IMR-90 (cell line): ENCODE results near the gene HOXD3. TPM values are rescaled to one million over a fixed set of nuclear protein-coding genes. Genes with fewer than 3 reads are reported as not detected.

Experiments
- ATAC-seq: fragments of 200-7000 bp; cut with Tn5 transposase; 2 replicates; pipeline ENCODE4 v1.9.1; 2020; ENCODE audit warnings: low read depth, mild to moderate bottlenecking, moderate library complexity
- BruUV-seq: library from RNA; stranded (reverse); fragments of 400-500 nt; replicated peaks from 2 replicates; lab custom pipeline; 2021; lab: Mats Ljungman, UMichigan
- CTCF ChIA-PET: fragments of 300-600 bp; formaldehyde crosslinking; extraction: SDS; loops from one replicate; lab custom pipeline; 2021; ENCODE audit warnings: antibody characterized with exemption; lab: Yijun Ruan, JAX
- POLR2A ChIA-PET: fragments of 300-600 bp; sonication (Branson Sonifier 250); formaldehyde crosslinking; loops from one replicate; lab custom pipeline; 2022; ENCODE audit warnings: antibody characterized with exemption; ENCODE audit not compliant: unreplicated experiment; lab: Charles Lee
- DNase-seq: peaks from one replicate; pipeline ENCODE4 v3.0.0; 2013
- H2AFZ ChIP-seq: replicated peaks from 2 replicates; pipeline ENCODE3; 2013; ENCODE audit warnings: low read length, mild to moderate bottlenecking; ENCODE audit not compliant: poor library complexity
- H2AK5ac ChIP-seq: 2 replicates; pipeline ENCODE4 v1.6.1; 2013; ENCODE audit warnings: low read depth, low read length, inconsistent platforms
- H2AK9ac ChIP-seq: replicated peaks from 2 replicates; pipeline ENCODE3; 2013; ENCODE audit warnings: mild to moderate bottlenecking, low read depth, low read length, moderate library complexity; ENCODE audit not compliant: poor library complexity
- H2BK120ac ChIP-seq: 2 replicates; pipeline ENCODE4 v1.6.1; 2013; ENCODE audit warnings: low read depth, low read length, inconsistent platforms
- H2BK15ac ChIP-seq: 3 replicates; pipeline ENCODE4 v1.6.1; 2013; ENCODE audit warnings: low read depth, low read length, inconsistent platforms
- H2BK20ac ChIP-seq: 2 replicates; pipeline ENCODE4 v1.6.1; 2013; ENCODE audit warnings: low read depth, mild to moderate bottlenecking, inconsistent platforms, low read length, moderate library complexity
- H2BK5ac ChIP-seq: 2 replicates; pipeline ENCODE4 v1.6.1; 2013; ENCODE audit warnings: mild to moderate bottlenecking, low read depth, low read length, inconsistent platforms; ENCODE audit not compliant: poor library complexity, severe bottlenecking
- H3K14ac ChIP-seq: replicated peaks from 2 replicates; pipeline ENCODE4 v1.6.1; 2013; ENCODE audit warnings: low read depth, low read length, inconsistent platforms
- H3K18ac ChIP-seq: 2 replicates; pipeline ENCODE4 v1.6.1; 2013; ENCODE audit warnings: low read depth, low read length, control low read depth
- H3K23ac ChIP-seq: 2 replicates; pipeline ENCODE4 v1.6.1; 2013; ENCODE audit warnings: low read depth, low read length, inconsistent platforms
- H3K27ac ChIP-seq: 2 replicates; pipeline ENCODE4 v1.5.1; 2013; ENCODE audit warnings: mild to moderate bottlenecking, control low read depth, low read length; ENCODE audit not compliant: insufficient read depth
- H3K27me3 ChIP-seq: 2 replicates; pipeline ENCODE4 v1.6.1; 2013; ENCODE audit warnings: low read length; ENCODE audit not compliant: control insufficient read depth, insufficient read depth
- H3K36me3 ChIP-seq: 2 replicates; pipeline ENCODE4 v1.6.1; 2013; ENCODE audit warnings: low read length, mixed read lengths; ENCODE audit not compliant: control insufficient read depth, insufficient read depth
- H3K4ac ChIP-seq: 2 replicates; pipeline ENCODE4 v1.6.1; 2013; ENCODE audit warnings: low read depth, low read length, inconsistent platforms
- H3K4me1 ChIP-seq: 2 replicates; pipeline ENCODE4 v1.6.1; 2013; ENCODE audit warnings: low read length, mixed read lengths; ENCODE audit not compliant: control insufficient read depth, insufficient read depth
- H3K4me2 ChIP-seq: 2 replicates; pipeline ENCODE4 v1.6.1; 2013; ENCODE audit warnings: low read depth, mild to moderate bottlenecking, control low read depth, low read length, moderate library complexity
- H3K4me3 ChIP-seq: 2 replicates; pipeline ENCODE4 v1.5.1; 2013; ENCODE audit warnings: low read depth, mild to moderate bottlenecking, control low read depth, low read length, moderate library complexity; ENCODE audit not compliant: insufficient read depth
- H3K56ac ChIP-seq: 2 replicates; pipeline ENCODE4 v1.6.1; 2013; ENCODE audit warnings: low read length, inconsistent platforms; ENCODE audit not compliant: insufficient read depth; ENCODE audit errors: extremely low read depth
- H3K79me1 ChIP-seq, 2 experiments: 2 replicates each; pipeline ENCODE4 v1.6.1; 2013; ENCODE audit warnings: low read length in 2 of 2, inconsistent platforms in 1 of 2, low read depth in 1 of 2
- H3K9ac ChIP-seq: 2 replicates; pipeline ENCODE4 v1.6.1; 2013; ENCODE audit warnings: low read depth, low read length, control low read depth
- H3K9me1 ChIP-seq: 2 replicates; pipeline ENCODE4 v1.6.1; 2013; ENCODE audit warnings: low read length, inconsistent platforms; ENCODE audit not compliant: insufficient read depth
- H3K9me3 ChIP-seq: 2 replicates; pipeline ENCODE4 v1.6.1; 2013; ENCODE audit warnings: low read length; ENCODE audit not compliant: control insufficient read depth, insufficient read depth
- H4K20me1 ChIP-seq: 2 replicates; pipeline ENCODE4 v1.6.1; 2013; ENCODE audit warnings: low read length, inconsistent platforms; ENCODE audit not compliant: insufficient read depth
- H4K5ac ChIP-seq: 2 replicates; pipeline ENCODE4 v1.6.1; 2013; ENCODE audit warnings: mild to moderate bottlenecking, low read depth, low read length, control low read depth
- H4K8ac ChIP-seq, 2 experiments: 2 replicates each; pipeline ENCODE4 v1.6.1; 2013; ENCODE audit warnings: low read depth in 2 of 2, low read length in 2 of 2, control low read depth in 1 of 2, inconsistent platforms in 1 of 2
- H4K91ac ChIP-seq: 2 replicates; pipeline ENCODE4 v1.6.1; 2013; ENCODE audit warnings: low read depth, low read length, inconsistent platforms; ENCODE audit not compliant: insufficient read depth
- BHLHE40 ChIP-seq: fragments of 150-350 bp; IDR thresholded peaks from 2 replicates; pipeline ENCODE4 v1.6.1; 2016; ENCODE audit warnings: mild to moderate bottlenecking, low read depth, low read length
- CEBPB ChIP-seq: IDR thresholded peaks from 2 replicates; pipeline ENCODE4 v1.6.1; 2012; ENCODE audit warnings: low read depth, low read length, improper control_type of control experiment
- CHD1 ChIP-seq: IDR thresholded peaks from 2 replicates; pipeline ENCODE4 v1.6.1; 2012; ENCODE audit warnings: low read depth, low read length, improper control_type of control experiment
- CTCF ChIP-seq: conservative IDR thresholded peaks from 2 replicates; pipeline ENCODE4 v1.5.1; 2012; ENCODE audit warnings: mild to moderate bottlenecking, low read depth, low read length, improper control_type of control experiment
- ELK1 ChIP-seq: fragments of 150-350 bp; IDR thresholded peaks from 2 replicates; pipeline ENCODE4 v1.6.1; 2016; ENCODE audit warnings: low read depth, mild to moderate bottlenecking, low read length, moderate library complexity, borderline replicate concordance
- FOS ChIP-seq: fragments of 150-350 bp; IDR thresholded peaks from 2 replicates; pipeline ENCODE4 v1.6.1; 2016; ENCODE audit warnings: low read depth, low read length
- MAFK ChIP-seq: IDR thresholded peaks from 2 replicates; pipeline ENCODE4 v1.6.1; 2012; ENCODE audit warnings: low read depth, low read length, improper control_type of control experiment
- MAZ ChIP-seq: IDR thresholded peaks from 2 replicates; pipeline ENCODE4 v1.6.1; 2012; ENCODE audit warnings: low read depth, mild to moderate bottlenecking, low read length, improper control_type of control experiment, moderate library complexity, borderline replicate concordance
- MXI1 ChIP-seq: IDR thresholded peaks from 2 replicates; pipeline ENCODE4 v1.6.1; 2012; ENCODE audit warnings: low read depth, mild to moderate bottlenecking, low read length, moderate library complexity, borderline replicate concordance
- NFE2L2 ChIP-seq: fragments of 150-350 bp; IDR thresholded peaks from 2 replicates; pipeline ENCODE4 v1.6.1; 2016; ENCODE audit warnings: low read depth, mild to moderate bottlenecking, low read length
- POLR2A ChIP-seq: IDR thresholded peaks from 2 replicates; pipeline ENCODE4 v1.6.1; 2012; ENCODE audit warnings: mild to moderate bottlenecking, low read depth, low read length
- RAD21 ChIP-seq: IDR thresholded peaks from 2 replicates; pipeline ENCODE4 v1.6.1; 2012; ENCODE audit warnings: low read length, improper control_type of control experiment
- RCOR1 ChIP-seq: IDR thresholded peaks from 2 replicates; pipeline ENCODE4 v1.6.1; 2012; ENCODE audit warnings: mild to moderate bottlenecking, low read length, improper control_type of control experiment; ENCODE audit not compliant: insufficient replicate concordance
- RFX5 ChIP-seq: IDR thresholded peaks from 2 replicates; pipeline ENCODE4 v1.8.0; 2012; ENCODE audit warnings: low read depth, mild to moderate bottlenecking, low read length, moderate library complexity
- SMC3 ChIP-seq: fragments of 150-350 bp; IDR thresholded peaks from 2 replicates; pipeline ENCODE4 v1.6.1; 2016; ENCODE audit warnings: low read depth, mild to moderate bottlenecking, antibody characterized with exemption, low read length, moderate library complexity
- USF2 ChIP-seq: fragments of 150-350 bp; IDR thresholded peaks from 2 replicates; pipeline ENCODE4 v1.6.1; 2017; ENCODE audit warnings: mild to moderate bottlenecking, antibody characterized with exemption, low read length, low read depth
- WGBS, 2 experiments: methylation state at CpG; one replicate each; pipeline versions ENCODE4 v1.1.5 to v1.1.7; 2013; ENCODE audit warnings: missing lambda C conversion rate in 2 of 2; ENCODE audit not compliant: insufficient read length in 1 of 2; ENCODE audit errors: extremely low coverage in 2 of 2; 5-methylcytosine and 5-hydroxymethylcytosine counted together
- dilution Hi-C: fragments of 300-500 bp; cut with HindIII; formaldehyde crosslinking; loops from one replicate; pipeline ENCODE4 v1.14.3; 2018; ENCODE audit warnings: low sequenced_read_pairs; ENCODE audit not compliant: unreplicated experiment
- in situ Hi-C: fragments of 300-500 bp; cut with MboI; formaldehyde crosslinking; loops from 3 replicates; pipeline ENCODE4 v1.14.3; 2019; ENCODE audit warnings: low sequenced_read_pairs, inconsistent platforms, mixed read lengths
- intact Hi-C: fragments of 100-400 bp; cut with micrococcal nuclease; formaldehyde crosslinking; loops from 2 replicates; pipeline ENCODE4 v1.10.0; 2022
- polyA plus RNA-seq, 3 experiments: library from polyadenylated mRNA; depleted of rRNA; stranded (reverse); fragments of >200 nt; gene quantifications; 2 replicates each; pipeline ENCODE4 v1.2.3, GENCODE V29; 2012; ENCODE audit warnings: low replicate concordance in 1 of 3
- total RNA-seq: library from RNA; depleted of rRNA; stranded (reverse); fragments of >200 nt; gene quantifications from 2 replicates; pipeline ENCODE4 v1.2.3, GENCODE V29; 2012

The HOXD3 gene
- total and polyA plus RNA-seq, 2 of the 4 experiments (the other 2 are of a cell fraction): not detected

- H3K9ac ChIP-seq: no peak overlapping the region
- no peak for ATAC-seq
- no peak for DNase-seq
Observed at GRCh38 chr2:176114930-176115625, 42.0 kb upstream of the HOXD3 start.

More at GRCh38 chr2:176114930-176115625, 42.0 kb upstream of the HOXD3 start:
- H3K56ac ChIP-seq: no peak overlapping the region
- H2AK5ac ChIP-seq: no peak overlapping the region
- in situ Hi-C loops: no loop called here
- H2BK120ac ChIP-seq: no peak overlapping the region
- H3K36me3 ChIP-seq: no peaks in the 10 kb centered on the region
- no peaks in the 10 kb centered on the region for H3K4me1 ChIP-seq
- H3K4me3 ChIP-seq: no peak overlapping the region
- no peak overlapping the region for H3K14ac ChIP-seq
- no peaks in the 10 kb centered on the region for H3K79me1 ChIP-seq
- no peaks in the 10 kb centered on the region for H4K20me1 ChIP-seq
- H3K4ac ChIP-seq: no peak overlapping the region
- no peak overlapping the region for H2BK15ac ChIP-seq
- no peak overlapping the region for H3K4me2 ChIP-seq
- POLR2A ChIA-PET: no interaction called here
- H3K18ac ChIP-seq: no peak overlapping the region
- WGBS, 2 experiments: 0% methylated on average over 3 of the region's 16 CpGs; no CpG with 5 or more reads in 1 of the 2 experiments
- no peaks in the 10 kb centered on the region for H3K9me1 ChIP-seq
- H3K23ac ChIP-seq: no peak overlapping the region
- H3K27ac ChIP-seq: no peak overlapping the region
- no peak overlapping the region for H4K8ac ChIP-seq
- intact Hi-C loops: no loop called here
- no TSS peak for BruUV-seq
- H2AK9ac ChIP-seq: no peak overlapping the region
- peaks cover 12% of the 10 kb centered on the region for H3K9me3 ChIP-seq
- no peak overlapping the region for H2BK5ac ChIP-seq
- dilution Hi-C loops: no loop called here
- no peak overlapping the region for H4K5ac ChIP-seq
- CTCF ChIA-PET: interaction anchor here (0.6 to 1.5 kb wide), 4 partner anchors 12 to 439 kb away, joined by 3 to 7 read pairs (median 4); no protein-coding TSS in a partner anchor
- peaks cover 91% of the 10 kb centered on the region for H3K27me3 ChIP-seq
- no peak overlapping the region for H4K91ac ChIP-seq
- TF ChIP-seq ELK1 (no peak), USF2 (no peak), MAFK (no peak), CTCF (no peak), CEBPB (no peak), NFE2L2 (no peak), BHLHE40 (no peak), RAD21 (no peak), CHD1 (no peak), POLR2A (no peak), MAZ (no peak), RFX5 (no peak), SMC3 (no peak), MXI1 (no peak), RCOR1 (no peak), FOS (no peak)
- H2AFZ ChIP-seq: no peak overlapping the region
- H2BK20ac ChIP-seq: no peak overlapping the region
